Testis (tissue), 2 donors: ENCODE results near the gene ADD1.

Experiments used
- CTCF ChIP-seq, 3 experiments: fragments of 450-650 bp in 2 of 3; fragments of 200-600 bp in 1 of 3; sonication (generic) in 1 of 3; IDR thresholded peaks; one replicate each; pipeline ENCODE4 v1.5.1; 2016 to 2019; ENCODE audit warnings: antibody characterized with exemption in 3 of 3, mild to moderate bottlenecking in 2 of 3, moderate library complexity in 1 of 3
- POLR2A ChIP-seq: fragments of 450-650 bp; IDR thresholded peaks from one replicate; pipeline ENCODE4 v1.6.1; 2017; ENCODE audit warnings: antibody characterized with exemption, mild to moderate bottlenecking, moderate library complexity

DNA sequence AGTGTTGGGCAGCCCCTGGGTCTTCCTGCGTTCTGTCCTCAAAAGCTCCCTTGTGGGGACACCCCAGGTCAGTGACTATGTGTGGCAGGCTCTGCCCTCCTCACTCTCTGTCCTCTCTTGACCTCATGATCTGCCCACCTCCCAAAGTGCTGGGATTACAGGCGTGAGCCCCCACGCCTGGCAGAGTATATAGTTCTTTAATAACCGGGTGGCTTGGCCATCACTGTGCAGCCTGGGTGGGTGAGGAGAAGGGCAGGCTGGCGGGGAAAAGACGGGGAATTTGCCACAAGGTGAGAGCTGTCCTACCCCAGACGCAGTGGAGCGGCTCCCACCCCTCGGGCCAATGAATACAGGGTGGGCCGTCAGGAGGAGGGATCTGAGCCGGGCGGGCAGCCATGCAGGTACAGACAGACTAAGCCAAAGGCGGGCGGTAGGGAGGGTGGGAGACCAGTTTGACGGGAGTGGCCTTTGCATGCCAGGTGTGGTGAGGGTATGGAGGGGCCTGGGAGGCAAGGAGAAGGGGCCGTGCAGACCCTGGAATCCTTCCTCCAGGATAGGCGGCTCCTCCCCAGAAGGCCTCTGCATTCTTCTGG lies 48.2 kb upstream of the ADD1 start:
- TF ChIP-seq POLR2A (no peak), CTCF (IDR thresholded peaks at IDR 0.05) (no peak)
